ENCODE results near the gene C9orf153. TPM values are rescaled to one million over a fixed set of nuclear protein-coding genes. Genes with fewer than 3 reads are reported as not detected.

The C9orf153 gene
- total and polyA plus RNA-seq, 2 donors (not counting 1 experiment from before 2014, with no cell fraction given), result 0.67 TPM; not detected in 1

DNA sequence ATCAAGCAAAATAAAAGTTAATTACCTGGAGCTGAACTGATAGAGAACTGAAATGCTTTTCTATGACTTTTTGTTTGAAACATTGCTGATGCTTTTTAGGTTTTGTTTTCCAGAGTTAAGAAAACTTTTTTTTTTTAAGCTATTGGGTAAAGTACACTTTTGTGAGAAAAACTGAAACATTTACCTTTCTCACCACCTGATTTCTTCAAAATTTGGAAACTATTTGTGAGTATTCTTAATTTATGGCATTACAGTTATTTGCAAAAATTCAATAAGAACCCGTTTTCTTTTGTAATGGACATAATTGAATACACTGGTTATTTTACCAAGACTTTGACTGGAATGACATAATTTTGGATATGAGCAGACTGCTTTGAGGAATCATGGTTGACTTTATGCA, 6.6 kb downstream of the C9orf153 start:
- H3K27ac ChIP-seq (ENCODE audit: low read length in 2 of 2), result no peak overlapping the region
- DNase-seq (no peak), ATAC-seq (ENCODE audit: low read depth) (no peak)
- no peaks in the 10 kb centered on the region for H3K4me1 ChIP-seq (ENCODE audit: control insufficient read depth in 2 of 2, insufficient read depth in 2 of 2, low read length in 2 of 2)
- no peak overlapping the region for H3K27ac Mint-ChIP-seq
- no peaks in the 10 kb centered on the region for H3K27me3 Mint-ChIP-seq
- no peak overlapping the region for H3K4me3 Mint-ChIP-seq
- peaks cover 8% of the 10 kb centered on the region for H3K9me3 Mint-ChIP-seq (ENCODE audit: insufficient read depth)
- no peaks in the 10 kb centered on the region for H4K20me1 ChIP-seq (ENCODE audit: control insufficient read depth, insufficient read depth, low read length, poor library complexity, severe bottlenecking)
- peaks cover 0 to 14% (median 12%) of the 10 kb centered on the region in 3 donors for H3K9me3 ChIP-seq (ENCODE audit: control extremely low read depth in 1 of 3, control insufficient read depth in 2 of 3, insufficient read depth in 1 of 3, low read length in 2 of 3)
- no peaks in the 10 kb centered on the region for H3K4me1 Mint-ChIP-seq
- H3K36me3 ChIP-seq (replicated peaks in 1 of 2; ENCODE audit: control extremely low read depth in 1 of 2, control insufficient read depth in 1 of 2, extremely low read depth in 1 of 2, insufficient read depth in 2 of 2, low read length in 1 of 2), result no peaks in the 10 kb centered on the region
- POLR2A ChIA-PET, result no interaction called here
- WGBS (ENCODE audit: insufficient coverage), result no CpG with 5 or more reads among the region's 1 CpG
- no peak for TF ChIP-seq EZH2 (IDR thresholded peaks at IDR 0.05; ENCODE audit: borderline replicate concordance, insufficient read depth, low read depth, low read length, poor library complexity, severe bottlenecking)
- TF ChIP-seq CTCF (IDR thresholded peaks at IDR 0.05), result no peak
- no peak overlapping the region for H3K4me2 ChIP-seq (replicated peaks; ENCODE audit: low read depth, low read length, poor library complexity, severe bottlenecking)
- H3K4me3 ChIP-seq (ENCODE audit: control extremely low read depth in 1 of 5, extremely low read depth in 1 of 5, insufficient read depth in 1 of 5, low read depth in 2 of 5, low read length in 4 of 5), result no peak overlapping the region
- intact Hi-C loops (cut with micrococcal nuclease), result no loop called here
- no peaks in the 10 kb centered on the region for H3K79me2 ChIP-seq (ENCODE audit: control insufficient read depth, insufficient read depth, low read length)
- H3K9ac ChIP-seq (ENCODE audit: low read length), result no peak overlapping the region
- no peaks in the 10 kb centered on the region for H3K27me3 ChIP-seq (replicated peaks in 1 of 4; ENCODE audit: control extremely low read depth in 1 of 4, control insufficient read depth in 3 of 4, insufficient read depth in 4 of 4, low read length in 3 of 4)
- no peak overlapping the region for H2AFZ ChIP-seq (ENCODE audit: insufficient read depth, low read depth, low read length, poor library complexity, severe bottlenecking)
- CTCF ChIA-PET, result no interaction called here

GRCh38 chr9:86250123-86250522, 9.3 kb downstream of the C9orf153 start:
- DNase-seq (no peak), ATAC-seq (ENCODE audit: low read depth) (no peak)
- POLR2A ChIA-PET, result no interaction called here
- intact Hi-C loops (cut with micrococcal nuclease), result no loop called here
- H3K27ac ChIP-seq (ENCODE audit: low read length in 2 of 2), result no peak overlapping the region
- H3K4me1 ChIP-seq (ENCODE audit: control insufficient read depth in 2 of 2, insufficient read depth in 2 of 2, low read length in 2 of 2), result no peaks in the 10 kb centered on the region
- H3K4me3 ChIP-seq (ENCODE audit: control extremely low read depth in 1 of 5, extremely low read depth in 1 of 5, insufficient read depth in 1 of 5, low read depth in 2 of 5, low read length in 4 of 5), result no peak overlapping the region
- Mint-ChIP-seq H3K4me3 (no peak overlapping the region), H3K9me3 (ENCODE audit: insufficient read depth) (peaks cover 8% of the 10 kb centered on the region), H3K27me3 (peaks cover 4% of the 10 kb centered on the region), H3K27ac (no peak overlapping the region), H3K4me1 (peaks cover 2% of the 10 kb centered on the region)
- peaks cover 0 to 14% (median 12%) of the 10 kb centered on the region in 3 donors for H3K9me3 ChIP-seq (ENCODE audit: control extremely low read depth in 1 of 3, control insufficient read depth in 2 of 3, insufficient read depth in 1 of 3, low read length in 2 of 3)
- H3K79me2 ChIP-seq (ENCODE audit: control insufficient read depth, insufficient read depth, low read length), result no peaks in the 10 kb centered on the region
- no peaks in the 10 kb centered on the region for H3K36me3 ChIP-seq (replicated peaks in 1 of 2; ENCODE audit: control extremely low read depth in 1 of 2, control insufficient read depth in 1 of 2, extremely low read depth in 1 of 2, insufficient read depth in 2 of 2, low read length in 1 of 2)
- H3K9ac ChIP-seq (ENCODE audit: low read length), result no peak overlapping the region
- no peaks in the 10 kb centered on the region for H3K27me3 ChIP-seq (replicated peaks in 1 of 4; ENCODE audit: control extremely low read depth in 1 of 4, control insufficient read depth in 3 of 4, insufficient read depth in 4 of 4, low read length in 3 of 4)
- no peaks in the 10 kb centered on the region for H4K20me1 ChIP-seq (ENCODE audit: control insufficient read depth, insufficient read depth, low read length, poor library complexity, severe bottlenecking)
- CTCF ChIA-PET, result no interaction called here
- H2AFZ ChIP-seq (ENCODE audit: insufficient read depth, low read depth, low read length, poor library complexity, severe bottlenecking), result no peak overlapping the region
- no peak for TF ChIP-seq CTCF (IDR thresholded peaks at IDR 0.05)
- TF ChIP-seq EZH2 (IDR thresholded peaks at IDR 0.05; ENCODE audit: borderline replicate concordance, insufficient read depth, low read depth, low read length, poor library complexity, severe bottlenecking), result no peak
- no peak overlapping the region for H3K4me2 ChIP-seq (replicated peaks; ENCODE audit: low read depth, low read length, poor library complexity, severe bottlenecking)
